Keratinocyte (primary cell): Measurements from ENCODE around the gene PPOX. TPM values are rescaled to one million over a fixed set of nuclear protein-coding genes. Genes with fewer than 3 reads are reported as not detected.

Experiments
- DNase-seq: peaks from one replicate; pipeline ENCODE4 v3.0.0-alpha.2; 2011; ENCODE audit warnings: low read depth, missing footprints, low spot score
- FAIRE-seq: peaks from 2 replicates; lab custom pipeline; 2011; peaks lifted over from hg19 to GRCh38; lab: Jason Lieb, UNC
- H2AFZ ChIP-seq: 2 replicates; pipeline ENCODE4 v1.6.0; 2012; ENCODE audit warnings: low read length, control low read depth, inconsistent platforms; ENCODE audit not compliant: control insufficient read depth
- H3K27ac ChIP-seq: 2 replicates; pipeline ENCODE4 v1.5.1; 2011; ENCODE audit warnings: low read length; ENCODE audit not compliant: control insufficient read depth, insufficient read depth
- H3K27me3 ChIP-seq: 3 replicates; pipeline ENCODE4 v1.6.0; 2011; ENCODE audit warnings: low read length; ENCODE audit not compliant: control insufficient read depth, insufficient read depth; ENCODE audit errors: extremely low read depth
- H3K36me3 ChIP-seq, 2 experiments: 2 replicates in 1 of 2; 3 replicates in 1 of 2; pipeline ENCODE4 v1.5.1; 2011; ENCODE audit warnings: low read length in 2 of 2, mild to moderate bottlenecking in 1 of 2; ENCODE audit not compliant: control insufficient read depth in 2 of 2, insufficient read depth in 2 of 2; ENCODE audit errors: extremely low read depth in 1 of 2
- H3K4me1 ChIP-seq: 3 replicates; pipeline ENCODE4 v1.5.1; 2011; ENCODE audit warnings: low read length; ENCODE audit not compliant: control insufficient read depth, insufficient read depth; ENCODE audit errors: extremely low read depth
- H3K4me2 ChIP-seq: 3 replicates; pipeline ENCODE4 v1.6.0; 2011; ENCODE audit warnings: low read depth, low read length; ENCODE audit not compliant: control insufficient read depth, insufficient read depth; ENCODE audit errors: extremely low read depth
- H3K4me3 ChIP-seq, 3 experiments: fragments of 200-600 bp in 1 of 3; sonication (generic) in 1 of 3; 2 replicates in 2 of 3; 3 replicates in 1 of 3; pipeline ENCODE4 v1.5.1; 2011 to 2016; ENCODE audit warnings: low read length in 3 of 3, mild to moderate bottlenecking in 3 of 3, control low read depth in 2 of 3, inconsistent platforms in 1 of 3, low read depth in 1 of 3, mixed read lengths in 1 of 3, mixed run types in 1 of 3, moderate library complexity in 1 of 3; ENCODE audit not compliant: control insufficient read depth in 2 of 3, insufficient read depth in 2 of 3; ENCODE audit errors: extremely low read depth in 1 of 3
- H3K79me2 ChIP-seq: 2 replicates; pipeline ENCODE4 v1.6.0; 2012; ENCODE audit warnings: low read length; ENCODE audit not compliant: control insufficient read depth, insufficient read depth
- H3K9ac ChIP-seq: 3 replicates; pipeline ENCODE4 v1.6.0; 2011; ENCODE audit warnings: low read length; ENCODE audit not compliant: control insufficient read depth, insufficient read depth; ENCODE audit errors: extremely low read depth
- H3K9me1 ChIP-seq: 3 replicates; pipeline ENCODE4 v1.6.0; 2011; ENCODE audit warnings: low read length; ENCODE audit not compliant: control insufficient read depth, insufficient read depth; ENCODE audit errors: extremely low read depth
- H3K9me3 ChIP-seq: 2 replicates; pipeline ENCODE4 v1.5.1; 2012; ENCODE audit warnings: low read depth, low read length; ENCODE audit not compliant: control insufficient read depth
- H4K20me1 ChIP-seq: 3 replicates; pipeline ENCODE4 v1.6.0; 2011; ENCODE audit warnings: low read length; ENCODE audit not compliant: control insufficient read depth, insufficient read depth; ENCODE audit errors: extremely low read depth
- EZH2 ChIP-seq: IDR thresholded peaks from one replicate; pipeline ENCODE4 v1.6.1; 2012; ENCODE audit warnings: inconsistent platforms, mild to moderate bottlenecking, low read length, moderate library complexity
- dilution Hi-C: fragments of 300-500 bp; cut with MboI; formaldehyde crosslinking; loops from one replicate; pipeline ENCODE4 v1.7.0; 2020; ENCODE audit warnings: low sequenced_read_pairs; ENCODE audit not compliant: extremely low pct_ligation_motif_present
- polyA plus RNA-seq, 5 experiments: library from polyadenylated mRNA; depleted of rRNA in 3 of 5; stranded (reverse) in 3 of 5; stranded (forward) in 1 of 5; unstranded in 1 of 5; fragments of >200 nt; gene quantifications; 1 replicate in 1 of 5; 2 replicates in 3 of 5; 3 replicates in 1 of 5; pipeline versions ENCODE4 v1.2.1 to v1.2.3, GENCODE V29; 2011 to 2012; ENCODE audit warnings: missing spikeins in 2 of 5, low read depth in 1 of 5, low replicate concordance in 1 of 5
- TF ChIP-seq, protein P1 (sequence below), 3 experiments: IDR thresholded peaks in 1 of 3; conservative IDR thresholded peaks in 1 of 3; optimal IDR thresholded peaks in 1 of 3; 2 replicates in 2 of 3; 3 replicates in 1 of 3; pipeline versions ENCODE3 to v1.5.1; 2011; ENCODE audit warnings: low read length in 3 of 3, mild to moderate bottlenecking in 3 of 3, moderate library complexity in 2 of 3, control low read depth in 1 of 3, inconsistent platforms in 1 of 3; ENCODE audit not compliant: insufficient read depth in 2 of 3; ENCODE audit errors: extremely low read depth in 1 of 3

PPOX gene
- polyA plus RNA-seq, 1 donor (not counting 4 experiments of a cell fraction or from before 2014, with no cell fraction given): 17.1 TPM

DNA sequence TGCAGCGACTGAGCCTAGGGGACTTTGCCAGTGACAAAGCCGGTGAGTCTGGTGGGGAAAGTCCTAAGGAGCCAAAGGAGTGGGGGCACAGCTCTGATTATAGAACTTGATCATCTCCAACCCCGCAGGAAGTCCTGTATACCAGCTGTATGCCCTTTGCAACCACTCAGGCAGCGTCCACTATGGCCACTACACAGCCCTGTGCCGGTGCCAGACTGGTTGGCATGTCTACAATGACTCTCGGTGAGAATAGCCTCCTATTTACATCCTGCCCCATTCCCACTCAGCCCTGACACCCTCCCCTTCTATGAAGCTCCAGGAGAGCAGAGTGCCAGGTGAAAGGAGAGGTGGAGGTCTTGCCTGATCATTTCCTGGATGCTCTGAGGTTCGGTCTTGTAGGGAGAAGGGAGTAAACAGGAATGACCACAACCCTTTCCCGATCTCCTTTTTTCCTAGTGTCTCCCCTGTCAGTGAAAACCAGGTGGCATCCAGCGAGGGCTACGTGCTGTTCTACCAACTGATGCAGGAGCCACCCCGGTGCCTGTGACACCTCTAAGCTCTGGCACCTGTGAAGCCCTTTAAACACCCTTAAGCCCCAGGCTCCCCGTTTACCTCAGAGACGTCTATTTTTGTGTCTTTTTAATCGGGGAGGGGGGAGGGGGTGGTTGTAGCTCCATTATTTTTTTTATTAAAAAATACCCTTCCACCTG, 1.2 kb upstream of the PPOX start:
- peak overlapping the region; percentile 89 for H3K9ac ChIP-seq
- peak overlapping the region; percentile 97 for H3K4me2 ChIP-seq
- no peaks in the 10 kb centered on the region for H3K9me3 ChIP-seq
- DNase-seq (no peak), FAIRE-seq (no peak)
- TF ChIP-seq, protein P1, sequence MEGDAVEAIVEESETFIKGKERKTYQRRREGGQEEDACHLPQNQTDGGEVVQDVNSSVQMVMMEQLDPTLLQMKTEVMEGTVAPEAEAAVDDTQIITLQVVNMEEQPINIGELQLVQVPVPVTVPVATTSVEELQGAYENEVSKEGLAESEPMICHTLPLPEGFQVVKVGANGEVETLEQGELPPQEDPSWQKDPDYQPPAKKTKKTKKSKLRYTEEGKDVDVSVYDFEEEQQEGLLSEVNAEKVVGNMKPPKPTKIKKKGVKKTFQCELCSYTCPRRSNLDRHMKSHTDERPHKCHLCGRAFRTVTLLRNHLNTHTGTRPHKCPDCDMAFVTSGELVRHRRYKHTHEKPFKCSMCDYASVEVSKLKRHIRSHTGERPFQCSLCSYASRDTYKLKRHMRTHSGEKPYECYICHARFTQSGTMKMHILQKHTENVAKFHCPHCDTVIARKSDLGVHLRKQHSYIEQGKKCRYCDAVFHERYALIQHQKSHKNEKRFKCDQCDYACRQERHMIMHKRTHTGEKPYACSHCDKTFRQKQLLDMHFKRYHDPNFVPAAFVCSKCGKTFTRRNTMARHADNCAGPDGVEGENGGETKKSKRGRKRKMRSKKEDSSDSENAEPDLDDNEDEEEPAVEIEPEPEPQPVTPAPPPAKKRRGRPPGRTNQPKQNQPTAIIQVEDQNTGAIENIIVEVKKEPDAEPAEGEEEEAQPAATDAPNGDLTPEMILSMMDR (optimal IDR thresholded peaks at IDR 0.05 in 1 of 3, IDR thresholded peaks at IDR 0.05 in 1 of 3, conservative IDR thresholded peaks at IDR 0.05 in 1 of 3; ENCODE audit: extremely low read depth in 1 of 3, insufficient read depth in 2 of 3, low read length in 3 of 3): no peak
- TF ChIP-seq EZH2: no peak
- peaks cover 12 to 32% of the 10 kb centered on the region in 2 experiments for H3K36me3 ChIP-seq
- H2AFZ ChIP-seq: no peak overlapping the region
- no peaks in the 10 kb centered on the region for H3K9me1 ChIP-seq
- peak overlapping the region; percentile 93 for H3K27ac ChIP-seq
- peak overlapping the region in 2 of 3 experiments; percentile 89 to 93 for H3K4me3 ChIP-seq
- H3K27me3 ChIP-seq: no peaks in the 10 kb centered on the region
- peaks cover 11% of the 10 kb centered on the region for H3K79me2 ChIP-seq
- H3K4me1 ChIP-seq: peaks cover 19% of the 10 kb centered on the region
- H4K20me1 ChIP-seq: no peaks in the 10 kb centered on the region
- dilution Hi-C loops: no loop called here

DNA sequence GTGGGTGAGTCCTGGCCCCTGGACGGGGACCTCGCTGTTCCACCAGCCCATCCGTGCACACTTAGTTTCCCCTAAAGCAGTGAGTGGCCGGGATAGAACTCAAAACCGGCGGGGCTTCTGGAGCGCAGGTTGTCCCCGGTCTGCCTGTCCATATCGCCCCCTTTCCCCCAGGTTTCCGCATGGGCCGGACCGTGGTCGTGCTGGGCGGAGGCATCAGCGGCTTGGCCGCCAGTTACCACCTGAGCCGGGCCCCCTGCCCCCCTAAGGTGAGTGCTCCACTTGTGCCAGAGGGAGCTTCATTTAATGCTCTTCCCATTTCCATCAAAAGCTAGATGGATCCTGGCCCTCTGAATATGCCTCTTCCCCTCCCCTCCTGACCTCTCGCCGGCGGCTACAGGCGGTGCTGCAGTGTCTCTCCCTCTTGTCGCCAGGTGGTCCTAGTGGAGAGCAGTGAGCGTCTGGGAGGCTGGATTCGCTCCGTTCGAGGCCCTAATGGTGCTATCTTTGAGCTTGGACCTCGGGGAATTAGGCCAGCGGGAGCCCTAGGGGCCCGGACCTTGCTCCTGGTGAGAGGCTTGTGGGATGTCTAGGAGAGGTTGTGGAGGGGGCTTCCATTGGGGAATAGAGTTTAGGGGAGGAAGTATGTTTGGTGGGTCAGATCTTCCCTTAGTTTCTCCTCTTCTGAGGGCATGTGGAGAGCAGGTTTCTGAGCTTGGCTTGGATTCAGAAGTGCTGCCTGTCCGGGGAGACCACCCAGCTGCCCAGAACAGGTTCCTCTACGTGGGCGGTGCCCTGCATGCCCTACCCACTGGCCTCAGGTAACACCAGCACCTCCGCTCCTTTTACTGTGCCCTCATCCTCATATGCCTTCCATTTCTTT, 683 bp downstream of the PPOX start:
- Histone ChIP-seq H3K4me3 (peak overlapping the region; percentile 68 to 93 (median 89)), H2AFZ (peak overlapping the region; percentile 92), H3K79me2 (peaks cover 1% of the 10 kb centered on the region), H3K9ac (peak overlapping the region; percentile 89), H3K4me1 (peaks cover 16% of the 10 kb centered on the region), H4K20me1 (no peaks in the 10 kb centered on the region), H3K36me3 (peaks cover 16 to 38% of the 10 kb centered on the region in 2 experiments), H3K9me1 (no peaks in the 10 kb centered on the region), H3K9me3 (no peaks in the 10 kb centered on the region), H3K4me2 (peak overlapping the region; percentile 97), H3K27ac (peak overlapping the region; percentile 93), H3K27me3 (no peaks in the 10 kb centered on the region)
- FAIRE-seq: no peak
- DNase-seq: no peak
- TF ChIP-seq, protein P1 (optimal IDR thresholded peaks at IDR 0.05 in 1 of 3, IDR thresholded peaks at IDR 0.05 in 1 of 3, conservative IDR thresholded peaks at IDR 0.05 in 1 of 3; ENCODE audit: extremely low read depth in 1 of 3, insufficient read depth in 2 of 3, low read length in 3 of 3): no peak
- no peak for TF ChIP-seq EZH2
- dilution Hi-C loops: no loop called here
